GM23338 (cell line): ENCODE results near the gene GRIA4. TPM values are rescaled to one million over a fixed set of nuclear protein-coding genes. Genes with fewer than 3 reads are reported as not detected.

Experiments used
- ATAC-seq: fragments of 200-7000 bp; cut with Tn5 transposase; 3 replicates; pipeline ENCODE4 v1.9.1; 2020
- DNase-seq: peaks from one replicate; pipeline ENCODE4 v3.0.0-alpha.2; 2015; ENCODE audit warnings: low spot score
- H2AFZ ChIP-seq: fragments of 200-600 bp; sonication (generic); 2 replicates; pipeline ENCODE4 v1.8.0; 2016; ENCODE audit warnings: antibody characterized with exemption, mild to moderate bottlenecking, moderate library complexity
- H3F3A ChIP-seq: fragments of 200-600 bp; sonication (generic); replicated peaks from 2 replicates; pipeline ENCODE4 v1.8.0; 2017; ENCODE audit warnings: antibody characterized with exemption, mixed run types, low read depth
- H3K27ac ChIP-seq: fragments of 200-600 bp; sonication (generic); 2 replicates; pipeline ENCODE4 v1.6.1; 2016; ENCODE audit warnings: low read depth
- H3K27me3 ChIP-seq: fragments of 200-600 bp; sonication (generic); 2 replicates; pipeline ENCODE4 v1.8.0; 2016; ENCODE audit warnings: mild to moderate bottlenecking, mixed run types, moderate library complexity; ENCODE audit not compliant: insufficient read depth
- H3K36me3 ChIP-seq: fragments of 200-600 bp; sonication (generic); 2 replicates; pipeline ENCODE4 v1.8.0; 2016; ENCODE audit warnings: mild to moderate bottlenecking; ENCODE audit not compliant: insufficient read depth
- H3K4me1 ChIP-seq: fragments of 200-600 bp; sonication (generic); 2 replicates; pipeline ENCODE4 v1.8.0; 2016; ENCODE audit warnings: mild to moderate bottlenecking, moderate library complexity; ENCODE audit not compliant: insufficient read depth
- H3K4me2 ChIP-seq: fragments of 200-600 bp; sonication (generic); 2 replicates; pipeline ENCODE4 v1.7.1; 2017; ENCODE audit warnings: mixed run types
- H3K4me3 ChIP-seq: fragments of 200-600 bp; sonication (generic); 2 replicates; pipeline ENCODE4 v1.6.1; 2016; ENCODE audit warnings: mixed run types
- H3K79me2 ChIP-seq: fragments of 200-600 bp; sonication (generic); replicated peaks from 2 replicates; pipeline ENCODE4 v1.8.0; 2017; ENCODE audit warnings: mild to moderate bottlenecking; ENCODE audit not compliant: insufficient read depth
- H3K9me2 ChIP-seq: fragments of 200-600 bp; sonication (generic); 2 replicates; pipeline ENCODE4 v1.8.0; 2017; ENCODE audit not compliant: insufficient read depth
- H4K20me1 ChIP-seq: fragments of 200-600 bp; sonication (generic); replicated peaks from 2 replicates; pipeline ENCODE4 v1.8.0; 2017; ENCODE audit warnings: mild to moderate bottlenecking; ENCODE audit not compliant: insufficient read depth
- H3K27ac Mint-ChIP-seq: 2 replicates; pipeline ENCODE4 v1.8.0; 2020; ENCODE audit warnings: inconsistent platforms, mild to moderate bottlenecking, moderate library complexity, mixed read lengths
- H3K27me3 Mint-ChIP-seq: 3 replicates; pipeline ENCODE4 v1.8.0; 2022; ENCODE audit warnings: low read depth, mild to moderate bottlenecking, moderate library complexity, mixed read lengths, inconsistent platforms; ENCODE audit not compliant: insufficient read depth, poor library complexity
- H3K36me3 Mint-ChIP-seq: 3 replicates; pipeline ENCODE4 v1.8.0; 2021; ENCODE audit warnings: low read depth, mild to moderate bottlenecking, inconsistent platforms, moderate library complexity, mixed read lengths
- H3K4me1 Mint-ChIP-seq: 3 replicates; pipeline ENCODE4 v1.8.0; 2020; ENCODE audit warnings: mild to moderate bottlenecking, inconsistent platforms, mixed read lengths
- H3K4me3 Mint-ChIP-seq: 3 replicates; pipeline ENCODE4 v1.8.0; 2021; ENCODE audit warnings: moderate library complexity, mild to moderate bottlenecking, inconsistent platforms, mixed read lengths
- H3K9me3 Mint-ChIP-seq: 3 replicates; pipeline ENCODE4 v1.8.0; 2020; ENCODE audit warnings: moderate library complexity, mild to moderate bottlenecking, inconsistent platforms, mixed read lengths
- EZH2phosphoT487 ChIP-seq: fragments of 200-600 bp; sonication (generic); IDR thresholded peaks from one replicate; pipeline ENCODE4 v1.8.1; 2018; ENCODE audit warnings: antibody characterized with exemption; ENCODE audit not compliant: unreplicated experiment
- NANOG ChIP-seq: IDR thresholded peaks from 2 replicates; pipeline ENCODE4 v1.6.1; 2016; ENCODE audit warnings: antibody characterized with exemption, borderline replicate concordance
- STAT1 ChIP-seq: IDR thresholded peaks from one replicate; pipeline ENCODE4 v1.6.1; 2016; ENCODE audit warnings: antibody characterized with exemption; ENCODE audit not compliant: unreplicated experiment
- ZNF114 ChIP-seq: fragments of 250-450 bp; sonication (Bioruptor Pico); IDR thresholded peaks from 2 replicates; pipeline ENCODE4 v1.5.0; 2020; ENCODE audit warnings: mild to moderate bottlenecking, moderate library complexity
- polyA plus RNA-seq: library from polyadenylated mRNA; unstranded; fragments of >200 nt; fragmentation: Nextera tagmentation; extraction: Ambion mirVana; gene quantifications from 2 replicates; pipeline ENCODE4 v1.2.1, GENCODE V29; 2016
- total RNA-seq: library from RNA; depleted of rRNA; stranded (reverse); fragments of >200 nt; shearing (Covaris generic); gene quantifications from 2 replicates; pipeline ENCODE4 v1.2.3, GENCODE V29; 2014
- TF ChIP-seq, protein P1 (sequence below): fragments of 250-450 bp; sonication (Bioruptor Pico); IDR thresholded peaks from 2 replicates; pipeline ENCODE4 v1.5.0; 2020; ENCODE audit warnings: mild to moderate bottlenecking, moderate library complexity

GRIA4 gene
- total and polyA plus RNA-seq, 2 experiments from 2014 or later: 17.8 to 71.1 TPM

DNA sequence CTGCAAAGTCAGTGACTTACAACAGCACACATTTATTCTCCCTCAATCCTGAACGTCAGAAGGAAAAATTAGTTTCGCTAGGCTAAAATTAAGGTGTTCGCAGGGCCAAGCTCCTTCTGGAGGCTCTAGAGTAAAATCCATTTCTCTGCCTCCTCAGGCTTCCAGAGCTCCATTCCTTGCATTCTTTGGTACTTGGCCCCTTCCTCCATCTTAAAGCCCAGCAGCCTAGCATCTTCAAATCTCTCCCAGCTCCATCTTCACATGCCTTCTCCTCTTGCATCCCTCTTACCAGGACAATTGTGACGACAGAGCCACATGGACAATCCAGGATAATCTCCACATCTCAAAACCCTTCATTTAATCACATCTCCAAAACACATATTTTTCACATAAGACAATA lies 165.0 kb downstream of the GRIA4 start:
- DNase-seq: peak; percentile 72
- H3K79me2 ChIP-seq: no peaks in the 10 kb centered on the region
- H3F3A ChIP-seq: no peaks in the 10 kb centered on the region
- H3K9me2 ChIP-seq: no peaks in the 10 kb centered on the region
- H3K4me3 Mint-ChIP-seq: no peak overlapping the region
- peaks cover 4% of the 10 kb centered on the region; the same call in 1 of the 2 replicates for H3K4me1 ChIP-seq
- H3K27me3 Mint-ChIP-seq: no peaks in the 10 kb centered on the region
- no peaks in the 10 kb centered on the region for H3K27me3 ChIP-seq
- TF ChIP-seq STAT1: no peak
- TF ChIP-seq, protein P1, sequence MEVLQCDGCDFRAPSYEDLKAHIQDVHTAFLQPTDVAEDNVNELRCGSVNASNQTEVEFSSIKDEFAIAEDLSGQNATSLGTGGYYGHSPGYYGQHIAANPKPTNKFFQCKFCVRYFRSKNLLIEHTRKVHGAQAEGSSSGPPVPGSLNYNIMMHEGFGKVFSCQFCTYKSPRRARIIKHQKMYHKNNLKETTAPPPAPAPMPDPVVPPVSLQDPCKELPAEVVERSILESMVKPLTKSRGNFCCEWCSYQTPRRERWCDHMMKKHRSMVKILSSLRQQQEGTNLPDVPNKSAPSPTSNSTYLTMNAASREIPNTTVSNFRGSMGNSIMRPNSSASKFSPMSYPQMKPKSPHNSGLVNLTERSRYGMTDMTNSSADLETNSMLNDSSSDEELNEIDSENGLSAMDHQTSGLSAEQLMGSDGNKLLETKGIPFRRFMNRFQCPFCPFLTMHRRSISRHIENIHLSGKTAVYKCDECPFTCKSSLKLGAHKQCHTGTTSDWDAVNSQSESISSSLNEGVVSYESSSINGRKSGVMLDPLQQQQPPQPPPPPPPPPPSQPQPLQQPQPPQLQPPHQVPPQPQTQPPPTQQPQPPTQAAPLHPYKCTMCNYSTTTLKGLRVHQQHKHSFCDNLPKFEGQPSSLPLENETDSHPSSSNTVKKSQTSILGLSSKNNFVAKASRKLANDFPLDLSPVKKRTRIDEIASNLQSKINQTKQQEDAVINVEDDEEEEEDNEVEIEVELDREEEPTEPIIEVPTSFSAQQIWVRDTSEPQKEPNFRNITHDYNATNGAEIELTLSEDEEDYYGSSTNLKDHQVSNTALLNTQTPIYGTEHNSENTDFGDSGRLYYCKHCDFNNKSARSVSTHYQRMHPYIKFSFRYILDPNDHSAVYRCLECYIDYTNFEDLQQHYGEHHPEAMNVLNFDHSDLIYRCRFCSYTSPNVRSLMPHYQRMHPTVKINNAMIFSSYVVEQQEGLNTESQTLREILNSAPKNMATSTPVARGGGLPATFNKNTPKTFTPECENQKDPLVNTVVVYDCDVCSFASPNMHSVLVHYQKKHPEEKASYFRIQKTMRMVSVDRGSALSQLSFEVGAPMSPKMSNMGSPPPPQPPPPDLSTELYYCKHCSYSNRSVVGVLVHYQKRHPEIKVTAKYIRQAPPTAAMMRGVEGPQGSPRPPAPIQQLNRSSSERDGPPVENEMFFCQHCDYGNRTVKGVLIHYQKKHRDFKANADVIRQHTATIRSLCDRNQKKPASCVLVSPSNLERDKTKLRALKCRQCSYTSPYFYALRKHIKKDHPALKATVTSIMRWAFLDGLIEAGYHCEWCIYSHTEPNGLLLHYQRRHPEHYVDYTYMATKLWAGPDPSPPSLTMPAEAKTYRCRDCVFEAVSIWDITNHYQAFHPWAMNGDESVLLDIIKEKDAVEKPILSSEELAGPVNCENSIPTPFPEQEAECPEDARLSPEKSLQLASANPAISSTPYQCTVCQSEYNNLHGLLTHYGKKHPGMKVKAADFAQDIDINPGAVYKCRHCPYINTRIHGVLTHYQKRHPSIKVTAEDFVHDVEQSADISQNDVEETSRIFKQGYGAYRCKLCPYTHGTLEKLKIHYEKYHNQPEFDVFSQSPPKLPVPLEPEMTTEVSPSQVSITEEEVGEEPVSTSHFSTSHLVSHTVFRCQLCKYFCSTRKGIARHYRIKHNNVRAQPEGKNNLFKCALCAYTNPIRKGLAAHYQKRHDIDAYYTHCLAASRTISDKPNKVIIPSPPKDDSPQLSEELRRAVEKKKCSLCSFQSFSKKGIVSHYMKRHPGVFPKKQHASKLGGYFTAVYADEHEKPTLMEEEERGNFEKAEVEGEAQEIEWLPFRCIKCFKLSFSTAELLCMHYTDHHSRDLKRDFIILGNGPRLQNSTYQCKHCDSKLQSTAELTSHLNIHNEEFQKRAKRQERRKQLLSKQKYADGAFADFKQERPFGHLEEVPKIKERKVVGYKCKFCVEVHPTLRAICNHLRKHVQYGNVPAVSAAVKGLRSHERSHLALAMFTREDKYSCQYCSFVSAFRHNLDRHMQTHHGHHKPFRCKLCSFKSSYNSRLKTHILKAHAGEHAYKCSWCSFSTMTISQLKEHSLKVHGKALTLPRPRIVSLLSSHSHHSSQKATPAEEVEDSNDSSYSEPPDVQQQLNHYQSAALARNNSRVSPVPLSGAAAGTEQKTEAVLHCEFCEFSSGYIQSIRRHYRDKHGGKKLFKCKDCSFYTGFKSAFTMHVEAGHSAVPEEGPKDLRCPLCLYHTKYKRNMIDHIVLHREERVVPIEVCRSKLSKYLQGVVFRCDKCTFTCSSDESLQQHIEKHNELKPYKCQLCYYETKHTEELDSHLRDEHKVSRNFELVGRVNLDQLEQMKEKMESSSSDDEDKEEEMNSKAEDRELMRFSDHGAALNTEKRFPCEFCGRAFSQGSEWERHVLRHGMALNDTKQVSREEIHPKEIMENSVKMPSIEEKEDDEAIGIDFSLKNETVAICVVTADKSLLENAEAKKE (CRISPR knock-in tag): peak; percentile 76
- H3K36me3 ChIP-seq: no peaks in the 10 kb centered on the region
- no peak overlapping the region for H3K27ac Mint-ChIP-seq
- H3K4me1 Mint-ChIP-seq: peaks cover 12% of the 10 kb centered on the region
- no peak overlapping the region for H3K4me2 ChIP-seq
- ATAC-seq: peak; percentile 45; the same call in 1 of the 3 replicates
- no peak overlapping the region for H3K4me3 ChIP-seq
- H3K27ac ChIP-seq: no peak overlapping the region
- H4K20me1 ChIP-seq: no peaks in the 10 kb centered on the region
- no peak overlapping the region for H2AFZ ChIP-seq
- 0 out of 3 replicates have a peak, but pooled peaks cover 2% of the 10 kb centered on the region for H3K36me3 Mint-ChIP-seq
- H3K9me3 Mint-ChIP-seq: no peaks in the 10 kb centered on the region

- H3K9me3 Mint-ChIP-seq: no peaks in the 10 kb centered on the region
- Histone ChIP-seq H3K79me2 (no peaks in the 10 kb centered on the region), H2AFZ (no peak overlapping the region), H3K9me2 (no peaks in the 10 kb centered on the region), H3K36me3 (no peaks in the 10 kb centered on the region), H3K4me3 (no peak overlapping the region), H4K20me1 (no peaks in the 10 kb centered on the region), H3F3A (no peaks in the 10 kb centered on the region), H3K27ac (no peak overlapping the region), H3K27me3 (no peaks in the 10 kb centered on the region), H3K4me2 (no peak overlapping the region), H3K4me1 (no peaks in the 10 kb centered on the region)
- peaks cover 9% of the 10 kb centered on the region; the same call in 2 of the 3 replicates for H3K4me1 Mint-ChIP-seq
- H3K27me3 Mint-ChIP-seq: no peaks in the 10 kb centered on the region
- DNase-seq: no peak
- no peak for ATAC-seq
- H3K36me3 Mint-ChIP-seq: 0 out of 3 replicates have a peak, but pooled peaks cover 2% of the 10 kb centered on the region
- peak overlapping the region; percentile 16; the same call in 1 of the 2 replicates for H3K27ac Mint-ChIP-seq
- H3K4me3 Mint-ChIP-seq: no peak overlapping the region
- no peak for TF ChIP-seq ZNF114 (CRISPR knock-in tag)
- no peak for TF ChIP-seq NANOG
- TF ChIP-seq, protein P1 (CRISPR knock-in tag): no peak
- no peak for TF ChIP-seq EZH2phosphoT487
Measured at GRCh38 chr11:105780781-105781525, 171.1 kb downstream of the GRIA4 start.
